BLaER1 treated with 17β-estradiol and CSF1 and Interleukin-3, amounts not matched to agents 10 nM and 100 nM (cell line): Measurements from ENCODE around the gene CCDC171.
"Not testable (repeated sequence)": the region's sequence is repeated elsewhere in the genome, so short reads cannot be mapped to it uniquely, and the experiment has no call there.

Experiments
- H3K27ac ChIP-seq, 11 experiments: shearing (Covaris generic); formaldehyde crosslinking; 2 replicates each; pipeline ENCODE4 v1.8.1; 2022
- H3K27me3 ChIP-seq, 11 experiments: shearing (Covaris generic); formaldehyde crosslinking; 2 replicates each; pipeline ENCODE4 v1.8.1; 2022
- H3K36me3 ChIP-seq, 11 experiments: shearing (Covaris generic); formaldehyde crosslinking; 2 replicates each; pipeline ENCODE4 v1.8.1; 2022
- H3K4me1 ChIP-seq, 10 experiments: shearing (Covaris generic); formaldehyde crosslinking; 2 replicates each; pipeline ENCODE4 v1.8.1; 2022
- H3K4me2 ChIP-seq, 11 experiments: shearing (Covaris generic); formaldehyde crosslinking; 2 replicates each; pipeline ENCODE4 v1.8.1; 2022
- H3K4me3 ChIP-seq, 10 experiments: shearing (Covaris generic); formaldehyde crosslinking; 2 replicates each; pipeline ENCODE4 v1.8.1; 2022
- H3K9ac ChIP-seq, 11 experiments: shearing (Covaris generic); formaldehyde crosslinking; 2 replicates each; pipeline ENCODE4 v1.8.1; 2022
- H3K9me3 ChIP-seq, 11 experiments: shearing (Covaris generic); formaldehyde crosslinking; replicated peaks in 1 of 11; 2 replicates each; pipeline ENCODE4 v1.8.1; 2022
- H4K20me1 ChIP-seq, 11 experiments: shearing (Covaris generic); formaldehyde crosslinking; 2 replicates each; pipeline ENCODE4 v1.8.1; 2022
- Cebpa-rat ChIP-seq, 11 experiments: shearing (Covaris generic); IDR thresholded peaks; 2 replicates each; pipeline ENCODE4 v1.8.1; 2022

CCDC171 gene

DNA sequence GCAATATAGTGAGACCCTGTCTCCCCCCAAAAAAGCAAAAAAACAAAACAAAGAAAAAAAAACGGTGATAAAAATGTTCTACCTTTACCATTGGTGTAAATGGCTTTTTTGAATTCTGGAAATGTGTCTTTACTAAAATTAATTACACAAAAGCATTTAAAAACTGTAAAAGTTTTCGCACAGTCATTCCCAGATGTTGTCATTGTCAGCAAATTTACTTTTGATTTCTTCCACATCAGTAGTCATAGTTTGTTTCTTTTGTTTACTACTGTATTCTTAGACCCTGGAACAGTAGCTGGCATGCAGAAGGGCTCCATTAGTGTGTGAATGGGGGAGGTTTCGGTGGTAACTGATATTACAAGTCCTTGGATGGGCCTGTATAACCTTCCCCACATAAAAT is 39.5 kb downstream of the CCDC171 start:
- Histone ChIP-seq H3K27ac (no peak overlapping the region), H4K20me1 (no peaks in the 10 kb centered on the region)

DNA sequence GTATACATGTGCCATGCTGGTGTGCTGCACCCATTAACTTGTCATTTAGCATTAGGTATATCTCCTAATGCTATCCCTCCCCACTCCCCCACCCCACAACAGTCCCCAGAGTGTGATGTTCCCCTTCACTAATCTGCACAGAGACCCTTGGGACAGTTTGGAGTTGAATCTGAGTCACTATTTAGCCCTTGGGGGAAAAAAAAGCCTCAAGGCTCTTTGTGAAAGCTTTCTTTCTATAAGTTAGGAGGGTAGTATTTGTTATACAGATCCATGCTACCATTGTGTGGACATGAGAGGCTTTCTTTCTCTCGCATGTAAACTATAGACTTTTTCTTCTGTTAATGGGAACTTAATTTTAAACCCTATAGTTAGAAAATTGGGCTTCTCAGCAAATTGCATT is 40.1 kb downstream of the CCDC171 start:
- peaks cover 0 to 11% (median 4%) of the 10 kb centered on the region in 11 experiments; a peak in 6 of 22 replicates for H3K9me3 ChIP-seq
- H3K27me3 ChIP-seq, H3K36me3 ChIP-seq, H3K4me3 ChIP-seq, H4K20me1 ChIP-seq, H3K27ac ChIP-seq, H3K4me1 ChIP-seq, H3K9ac ChIP-seq: not testable (repeated sequence)
- H3K4me2 ChIP-seq: peak overlapping the region in 3 of 11 experiments; percentile 17 to 42 (median 32); a peak in 3 of 22 replicates

More for the DNA sequence above, 39.5 kb downstream of the CCDC171 start:
- peaks cover 0 to 6% (median 0%) of the 10 kb centered on the region in 10 experiments; a peak in 4 of 20 replicates for H3K4me1 ChIP-seq
- no peak overlapping the region for H3K4me3 ChIP-seq
- H3K27me3 ChIP-seq: no peaks in the 10 kb centered on the region
- H3K9me3 ChIP-seq: peaks cover 0 to 9% (median 2%) of the 10 kb centered on the region in 11 experiments; a peak in 6 of 22 replicates
- H3K4me2 ChIP-seq: no peak overlapping the region
- TF ChIP-seq Cebpa-rat (IDR thresholded peaks at IDR 0.05): no peak
- H3K36me3 ChIP-seq: no peaks in the 10 kb centered on the region
- H3K9ac ChIP-seq: no peak overlapping the region

DNA sequence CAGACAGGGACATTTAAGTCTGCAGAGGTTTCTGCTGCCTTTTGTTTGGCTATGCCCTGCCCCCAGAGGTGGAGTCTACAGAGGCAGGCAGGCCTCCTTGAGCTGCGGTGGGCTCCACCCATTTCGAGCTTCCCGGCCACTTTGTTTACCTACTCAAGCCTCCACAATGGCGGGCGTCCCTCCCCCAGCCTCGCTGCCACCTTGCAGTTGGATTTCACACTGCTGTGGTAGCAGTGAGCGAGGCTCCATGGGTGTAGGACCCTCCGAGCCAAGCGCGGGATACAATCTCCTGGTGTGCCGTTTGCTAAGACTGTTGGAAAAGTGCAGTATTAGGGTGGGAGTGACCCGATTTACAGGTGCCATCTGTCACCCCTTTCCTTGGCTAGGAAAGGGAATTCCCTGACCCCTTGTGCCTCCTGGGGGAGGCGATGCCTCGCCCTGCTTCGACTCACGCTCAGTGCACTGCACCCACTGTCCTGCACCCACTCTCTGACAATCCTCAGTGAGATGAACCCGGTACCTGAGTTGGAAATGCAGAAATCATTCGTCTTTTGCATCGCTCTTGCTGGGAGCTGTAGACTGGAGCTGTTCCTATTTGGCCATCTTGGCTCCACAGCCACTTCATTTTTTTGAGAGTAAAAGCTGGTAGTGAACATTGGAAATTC is 48.0 kb downstream of the CCDC171 start:
- peaks cover 6 to 25% (median 14%) of the 10 kb centered on the region in 11 experiments; a peak in 13 of 22 replicates for H3K9me3 ChIP-seq
- H3K4me1 ChIP-seq, H3K4me3 ChIP-seq, H3K27ac ChIP-seq, H3K9ac ChIP-seq, H4K20me1 ChIP-seq, H3K36me3 ChIP-seq, H3K27me3 ChIP-seq, H3K4me2 ChIP-seq: not testable (repeated sequence)

DNA sequence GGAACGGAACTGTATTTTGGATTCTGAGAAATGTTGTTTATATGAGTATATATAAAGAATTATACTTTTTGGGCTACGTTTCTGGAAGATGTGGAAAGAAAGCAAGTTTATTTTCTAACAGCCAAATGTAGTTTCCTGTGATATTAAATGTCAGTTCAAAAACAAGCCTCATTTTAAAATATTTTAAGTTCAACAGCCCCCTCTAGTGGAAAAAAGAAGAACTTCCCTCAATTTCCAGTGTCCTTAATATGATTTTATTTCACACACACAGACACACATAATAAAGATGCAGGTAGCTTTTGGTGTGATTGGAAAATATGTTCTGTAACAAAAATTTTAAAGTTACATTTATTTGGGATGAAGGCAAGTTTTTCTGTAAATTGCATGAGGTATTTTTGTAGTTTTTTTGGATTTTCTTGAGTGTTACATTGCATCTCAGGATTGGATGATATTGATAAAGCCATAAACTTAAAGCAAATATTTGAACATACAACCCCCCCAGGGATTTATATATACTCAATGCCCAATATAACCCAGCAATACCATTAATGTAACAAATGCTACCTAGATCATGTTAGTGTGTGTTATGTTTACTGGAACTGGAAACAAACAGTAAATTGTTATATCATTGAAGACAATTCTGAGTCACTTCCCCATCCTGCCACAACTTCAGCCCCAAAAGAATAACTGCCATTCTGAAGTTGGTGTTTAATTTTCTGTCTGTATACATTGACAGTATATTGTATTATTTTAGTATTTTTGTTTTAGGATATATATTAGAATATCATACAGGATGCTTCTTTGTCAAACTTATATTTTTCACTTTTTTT is 54.0 kb downstream of the CCDC171 start:
- Histone ChIP-seq H3K27me3 (no peaks in the 10 kb centered on the region), H3K4me2 (peak overlapping the region in 4 of 11 experiments; percentile 9 to 31 (median 16); a peak in 3 of 22 replicates), H3K9me3 (no peaks in the 10 kb centered on the region), H3K9ac (no peak overlapping the region), H3K27ac (peak overlapping the region in 2 of 11 experiments; percentile 22 to 33; a peak in 1 of 22 replicates), H3K4me3 (no peak overlapping the region), H3K36me3 (no peaks in the 10 kb centered on the region), H3K4me1 (peaks cover 0 to 11% (median 6%) of the 10 kb centered on the region in 10 experiments; a peak in 10 of 20 replicates), H4K20me1 (no peaks in the 10 kb centered on the region)
- no peak for TF ChIP-seq Cebpa-rat (IDR thresholded peaks at IDR 0.05)

DNA sequence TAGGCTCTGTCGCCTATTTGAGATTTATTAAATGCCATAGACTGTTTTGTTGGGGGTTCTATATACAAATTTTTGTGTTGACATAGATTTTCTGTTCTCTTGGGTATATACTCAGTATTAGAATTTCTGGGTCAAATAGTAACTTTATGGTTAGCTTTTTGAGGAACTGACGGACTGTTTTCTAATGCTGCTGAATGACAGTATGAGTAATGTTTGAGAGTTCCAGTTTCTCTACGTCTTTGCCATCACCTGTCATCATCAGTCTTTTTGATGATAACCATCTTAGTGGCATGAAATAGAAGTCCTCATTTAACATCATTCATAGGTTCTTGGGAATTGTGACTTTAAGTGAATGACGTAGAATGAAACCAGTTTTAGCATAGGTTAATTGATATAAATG is 60.1 kb downstream of the CCDC171 start:
- Histone ChIP-seq H3K4me1 (no peaks in the 10 kb centered on the region), H3K9ac (no peak overlapping the region), H3K4me3 (no peak overlapping the region), H4K20me1 (no peaks in the 10 kb centered on the region), H3K36me3 (peaks cover 0 to 5% (median 0%) of the 10 kb centered on the region in 11 experiments; a peak in 2 of 22 replicates), H3K27me3 (no peaks in the 10 kb centered on the region), H3K9me3 (peaks cover 0 to 6% (median 0%) of the 10 kb centered on the region in 11 experiments; a peak in 1 of 22 replicates), H3K4me2 (no peak overlapping the region), H3K27ac (no peak overlapping the region)
- no peak for TF ChIP-seq Cebpa-rat (IDR thresholded peaks at IDR 0.05)

DNA sequence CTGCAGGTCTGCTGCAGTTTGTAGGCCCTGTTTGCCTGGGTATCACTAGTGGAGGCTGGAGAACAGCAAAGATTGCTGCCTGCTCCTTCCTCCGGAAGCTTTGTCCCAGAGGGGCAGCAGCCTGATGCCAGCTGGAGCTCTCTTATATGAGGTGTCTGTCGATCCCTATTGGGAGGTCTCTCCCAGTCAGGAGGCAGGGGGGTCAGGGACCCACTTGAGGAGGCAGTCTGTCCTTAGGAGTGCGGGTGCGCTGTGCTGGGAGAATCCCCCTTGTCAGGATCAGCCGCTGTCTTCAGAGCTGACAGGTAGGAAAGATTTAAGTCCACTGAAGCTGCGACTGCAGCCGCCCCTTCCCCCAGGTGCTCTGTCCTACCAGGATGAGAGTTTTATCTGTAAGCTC is 64.9 kb downstream of the CCDC171 start:
- H3K4me1 ChIP-seq: no peaks in the 10 kb centered on the region
- no peak overlapping the region for H3K4me3 ChIP-seq
- no peak overlapping the region for H3K4me2 ChIP-seq
- TF ChIP-seq Cebpa-rat (IDR thresholded peaks at IDR 0.05): no peak
- H4K20me1 ChIP-seq: no peaks in the 10 kb centered on the region
- H3K27me3 ChIP-seq: no peaks in the 10 kb centered on the region
- H3K9ac ChIP-seq: no peak overlapping the region
- H3K27ac ChIP-seq: no peak overlapping the region
- peaks cover 0 to 6% (median 0%) of the 10 kb centered on the region in 11 experiments; a peak in 1 of 22 replicates for H3K9me3 ChIP-seq
- peaks cover 0 to 5% (median 0%) of the 10 kb centered on the region in 11 experiments; a peak in 2 of 22 replicates for H3K36me3 ChIP-seq

DNA sequence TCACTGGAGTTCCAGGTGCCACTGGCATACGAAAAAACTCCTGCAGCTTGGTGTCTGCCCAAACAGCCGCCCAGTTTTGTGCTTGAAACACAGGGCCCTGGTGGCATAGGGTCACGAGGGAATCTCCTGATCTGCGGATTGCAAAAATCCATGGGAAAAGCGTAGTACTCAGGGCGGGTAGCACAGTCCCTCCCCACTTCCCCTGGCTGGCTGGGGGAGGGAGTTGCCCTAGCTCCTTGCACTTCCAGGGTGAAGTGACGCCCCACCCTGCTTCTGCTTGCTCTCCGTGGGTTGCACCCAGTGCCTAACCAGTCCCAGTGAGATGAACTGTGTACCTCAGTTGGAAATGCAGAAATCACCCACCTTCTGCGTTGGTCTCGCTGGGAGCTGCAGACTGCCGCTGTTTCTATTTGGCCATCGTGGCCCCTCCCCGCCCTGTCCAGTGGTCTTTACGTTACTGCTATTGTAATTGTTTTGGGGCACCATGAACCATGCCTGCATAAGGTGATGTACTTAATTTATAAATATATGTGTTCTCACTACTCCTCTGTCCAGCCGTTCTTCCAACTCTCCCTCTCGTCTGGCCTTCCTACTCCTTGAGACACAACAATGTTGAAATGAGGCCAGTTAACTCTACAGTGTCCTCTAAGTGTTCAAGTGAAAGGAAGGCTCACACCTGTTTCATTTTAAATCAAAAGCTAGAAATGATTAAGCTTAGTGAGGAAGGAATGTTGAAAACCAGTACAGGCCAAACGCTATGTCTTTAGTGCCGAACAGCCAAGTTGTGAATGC is 65.9 kb downstream of the CCDC171 start:
- H3K36me3 ChIP-seq: peaks cover 0 to 5% (median 0%) of the 10 kb centered on the region in 11 experiments; a peak in 2 of 22 replicates
- H3K27ac ChIP-seq: no peak overlapping the region
- no peak overlapping the region for H3K9ac ChIP-seq
- H3K4me1 ChIP-seq: no peaks in the 10 kb centered on the region
- no peak overlapping the region for H3K4me3 ChIP-seq
- H3K27me3 ChIP-seq: no peaks in the 10 kb centered on the region
- H3K9me3 ChIP-seq: peaks cover 0 to 5% (median 0%) of the 10 kb centered on the region in 11 experiments; a peak in 1 of 22 replicates
- TF ChIP-seq Cebpa-rat (IDR thresholded peaks at IDR 0.05): no peak
- no peak overlapping the region for H3K4me2 ChIP-seq
- no peaks in the 10 kb centered on the region for H4K20me1 ChIP-seq

DNA sequence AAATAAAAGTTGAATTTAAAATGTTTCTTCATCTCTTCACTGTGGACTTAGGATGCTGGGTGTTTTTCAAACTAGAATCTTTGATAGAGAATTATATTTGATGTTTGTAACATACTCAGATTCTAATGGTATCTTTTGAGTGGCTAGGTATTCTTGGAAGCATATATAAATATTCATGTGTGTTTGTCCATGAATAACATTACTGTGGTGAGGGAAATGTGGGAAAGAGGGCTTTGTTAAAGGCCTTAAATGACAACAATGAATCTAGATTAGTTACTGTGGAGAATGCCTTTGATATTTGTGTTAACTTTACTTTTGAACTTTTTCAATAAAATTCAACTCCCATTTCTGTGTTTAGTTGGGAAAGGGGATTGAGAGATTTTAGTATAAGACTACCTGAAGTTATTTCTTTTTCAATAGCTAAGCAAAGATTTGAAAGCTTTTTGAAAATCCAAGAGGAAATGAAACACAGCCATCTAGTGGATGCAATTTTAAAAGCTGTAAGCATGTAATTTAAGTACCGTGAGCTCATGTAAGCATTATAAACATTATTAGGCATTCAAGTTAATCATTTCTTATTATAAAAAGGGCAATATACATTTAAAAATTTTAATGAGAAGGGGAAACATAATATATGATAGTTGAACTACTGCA is 69.6 kb downstream of the CCDC171 start:
- Histone ChIP-seq H3K27ac (no peak overlapping the region), H3K9me3 (peaks cover 0 to 4% (median 0%) of the 10 kb centered on the region in 11 experiments; a peak in 1 of 22 replicates)

More for the DNA sequence above, 69.6 kb downstream of the CCDC171 start:
- H3K36me3 ChIP-seq: no peaks in the 10 kb centered on the region
- no peak overlapping the region for H3K4me3 ChIP-seq
- no peak for TF ChIP-seq Cebpa-rat (IDR thresholded peaks at IDR 0.05)
- H3K4me2 ChIP-seq: no peak overlapping the region
- no peaks in the 10 kb centered on the region for H3K27me3 ChIP-seq
- H3K4me1 ChIP-seq: no peaks in the 10 kb centered on the region
- H4K20me1 ChIP-seq: no peaks in the 10 kb centered on the region
- no peak overlapping the region for H3K9ac ChIP-seq
